Peyer's patch (tissue), 4 donors: ENCODE measurements around the gene CDKN3.

Experiments used
- POLR2A ChIP-seq, 2 donors: fragments of 450-650 bp; IDR thresholded peaks; one replicate each; pipeline ENCODE4 v1.5.1; 2017; ENCODE audit warnings: antibody characterized with exemption in 2 of 2, mild to moderate bottlenecking in 2 of 2, moderate library complexity in 2 of 2
- TF ChIP-seq, protein P1 (sequence below), 6 experiments: fragments of 450-650 bp in 4 of 6; fragments of 200-600 bp in 2 of 6; sonication (generic) in 1 of 6; IDR thresholded peaks; one replicate each; pipeline ENCODE4 v1.5.1; 2017 to 2019; ENCODE audit warnings: antibody characterized with exemption in 6 of 6, mild to moderate bottlenecking in 3 of 6, moderate library complexity in 1 of 6

DNA sequence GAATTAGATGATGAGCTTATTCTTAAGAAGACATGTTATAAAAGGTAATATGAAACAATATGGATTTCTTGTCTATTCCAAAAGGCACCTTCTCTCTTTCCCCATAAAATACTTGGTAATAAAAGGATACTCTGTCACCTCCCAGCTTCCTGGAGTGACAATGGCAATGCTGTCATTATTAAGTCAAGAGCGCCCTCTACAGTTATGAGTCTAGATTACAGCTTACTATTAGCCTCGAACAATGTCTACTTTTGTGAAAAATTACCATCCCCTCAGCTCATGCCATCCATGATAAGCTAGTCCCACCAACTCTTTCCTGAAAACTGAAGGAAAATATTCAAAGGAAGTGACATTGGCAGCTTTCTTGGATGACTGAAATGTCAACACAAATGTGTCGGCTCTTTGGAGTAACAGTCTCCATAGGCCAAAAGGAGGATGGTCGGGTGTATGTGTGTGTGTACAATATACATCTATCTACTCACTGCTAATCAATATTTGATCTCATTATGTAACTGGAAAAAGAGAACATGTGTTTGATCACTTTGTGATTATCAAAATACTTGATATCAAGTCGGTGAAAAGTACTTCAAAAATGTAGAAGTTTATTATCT lies 48.7 kb upstream of the CDKN3 start:
- TF ChIP-seq POLR2A (IDR thresholded peaks at IDR 0.05), result no peak
- TF ChIP-seq, protein P1, sequence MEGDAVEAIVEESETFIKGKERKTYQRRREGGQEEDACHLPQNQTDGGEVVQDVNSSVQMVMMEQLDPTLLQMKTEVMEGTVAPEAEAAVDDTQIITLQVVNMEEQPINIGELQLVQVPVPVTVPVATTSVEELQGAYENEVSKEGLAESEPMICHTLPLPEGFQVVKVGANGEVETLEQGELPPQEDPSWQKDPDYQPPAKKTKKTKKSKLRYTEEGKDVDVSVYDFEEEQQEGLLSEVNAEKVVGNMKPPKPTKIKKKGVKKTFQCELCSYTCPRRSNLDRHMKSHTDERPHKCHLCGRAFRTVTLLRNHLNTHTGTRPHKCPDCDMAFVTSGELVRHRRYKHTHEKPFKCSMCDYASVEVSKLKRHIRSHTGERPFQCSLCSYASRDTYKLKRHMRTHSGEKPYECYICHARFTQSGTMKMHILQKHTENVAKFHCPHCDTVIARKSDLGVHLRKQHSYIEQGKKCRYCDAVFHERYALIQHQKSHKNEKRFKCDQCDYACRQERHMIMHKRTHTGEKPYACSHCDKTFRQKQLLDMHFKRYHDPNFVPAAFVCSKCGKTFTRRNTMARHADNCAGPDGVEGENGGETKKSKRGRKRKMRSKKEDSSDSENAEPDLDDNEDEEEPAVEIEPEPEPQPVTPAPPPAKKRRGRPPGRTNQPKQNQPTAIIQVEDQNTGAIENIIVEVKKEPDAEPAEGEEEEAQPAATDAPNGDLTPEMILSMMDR (IDR thresholded peaks at IDR 0.05), result peak in 4 of 6 experiments; percentile 54 to 95 (median 92)
